PC-3 (cell line): ENCODE results near the gene FAM209B.

Source experiments
- CTCF ChIP-seq: fragments of 300-600 bp; sonication (generic); conservative IDR thresholded peaks from 2 replicates; pipeline ENCODE4 v1.5.1; 2017; ENCODE audit warnings: antibody characterized with exemption, low read depth, mild to moderate bottlenecking, low read length
- EZH2 ChIP-seq: fragments of 300-600 bp; sonication (generic); IDR thresholded peaks from one replicate; pipeline ENCODE4 v1.6.1; 2017; ENCODE audit warnings: antibody characterized with exemption, mild to moderate bottlenecking, low read length; ENCODE audit not compliant: unreplicated experiment

- no peak for TF ChIP-seq EZH2
- TF ChIP-seq CTCF = no peak
These were observed 7.4 kb downstream of the FAM209B start for GRCh38 chr20:56540415-56540814.
